HepG2 (cell line): ENCODE results near the gene NEURL3. TPM values are rescaled to one million over a fixed set of nuclear protein-coding genes. Genes with fewer than 3 reads are reported as not detected.

Experiments
- ATAC-seq: fragments of 200-7000 bp; cut with Tn5 transposase; 3 replicates; pipeline ENCODE4 v1.9.1; 2020; ENCODE audit warnings: mild to moderate bottlenecking, moderate library complexity
- BruUV-seq: library from RNA; stranded (reverse); fragments of 400-500 nt; replicated peaks from 2 replicates; lab custom pipeline; 2021; lab: Mats Ljungman, UMichigan
- CTCF ChIA-PET: fragments of 300-600 bp; formaldehyde crosslinking; extraction: SDS; loops from one replicate; lab custom pipeline; 2021; ENCODE audit warnings: low total read pairs, inconsistent platforms, low intra/inter-chr PET ratio; lab: Yijun Ruan, JAX
- POLR2A ChIA-PET: fragments of 350-600 bp; sonication (Branson Sonifier 250); formaldehyde crosslinking; loops from one replicate; lab custom pipeline; 2020; ENCODE audit warnings: antibody characterized with exemption, inconsistent platforms; lab: Yijun Ruan, JAX
- DNase-seq: peaks from one replicate; pipeline ENCODE4 v3.0.0-alpha.2; 2015; ENCODE audit warnings: low spot score
- FAIRE-seq: peaks from 3 replicates; lab custom pipeline; 2011; peaks lifted over from hg19 to GRCh38; lab: Jason Lieb, UNC
- H2AFZ ChIP-seq: one replicate; pipeline ENCODE4 v1.6.1; 2011; ENCODE audit warnings: low read length, inconsistent platforms
- H3K27ac ChIP-seq: fragments of 300-600 bp; 3 replicates; pipeline ENCODE4 v1.8.0; 2011; ENCODE audit warnings: mixed run types, mild to moderate bottlenecking, mixed read lengths, low read length, inconsistent platforms; ENCODE audit not compliant: insufficient read depth; ENCODE audit errors: extremely low read length
- H3K27me3 ChIP-seq, 2 experiments: fragments of 200-600 bp in 1 of 2; 2 replicates in 1 of 2; 3 replicates in 1 of 2; pipeline versions ENCODE4 v1.6.0 to v1.8.0; 2011; ENCODE audit warnings: low read length in 2 of 2, mild to moderate bottlenecking in 2 of 2, moderate library complexity in 2 of 2, inconsistent platforms in 1 of 2; ENCODE audit not compliant: insufficient read depth in 2 of 2, control insufficient read depth in 1 of 2
- H3K36me3 ChIP-seq, 2 experiments: fragments of 200-600 bp in 1 of 2; replicated peaks in 1 of 2; 2 replicates in 1 of 2; 3 replicates in 1 of 2; pipeline versions ENCODE4 v1.5.1 to v1.8.0; 2011; ENCODE audit warnings: low read length in 2 of 2, inconsistent platforms in 1 of 2; ENCODE audit not compliant: insufficient read depth in 2 of 2, control insufficient read depth in 1 of 2
- H3K4me1 ChIP-seq: 2 replicates; pipeline ENCODE4 v1.5.1; 2012; ENCODE audit warnings: low read length, inconsistent platforms; ENCODE audit not compliant: insufficient read depth
- H3K4me2 ChIP-seq: 2 replicates; pipeline ENCODE4 v1.6.0; 2011; ENCODE audit warnings: low read depth, low read length, inconsistent platforms
- H3K4me3 ChIP-seq, 3 experiments: fragments of 200-600 bp in 1 of 3; sonication (generic), shearing (Covaris generic) in 1 of 3; replicated peaks in 1 of 3; 2 replicates each; pipeline ENCODE4 v1.5.1; 2011 to 2016; ENCODE audit warnings: low read length in 3 of 3, inconsistent platforms in 2 of 3, low read depth in 2 of 3, mild to moderate bottlenecking in 2 of 3, control low read depth in 1 of 3, mixed read lengths in 1 of 3; ENCODE audit not compliant: insufficient read depth in 1 of 3
- H3K79me2 ChIP-seq: one replicate; pipeline ENCODE4 v1.6.1; 2011; ENCODE audit warnings: low read length, inconsistent platforms; ENCODE audit not compliant: insufficient read depth
- H3K9ac ChIP-seq: 2 replicates; pipeline ENCODE4 v1.6.0; 2011; ENCODE audit warnings: mild to moderate bottlenecking, low read depth, low read length, inconsistent platforms; ENCODE audit not compliant: insufficient read depth
- H3K9me3 ChIP-seq: 2 replicates; pipeline ENCODE4 v1.5.1; 2012; ENCODE audit warnings: mild to moderate bottlenecking, low read length
- H4K20me1 ChIP-seq: 2 replicates; pipeline ENCODE4 v1.6.0; 2011; ENCODE audit warnings: inconsistent platforms, mild to moderate bottlenecking, low read length, moderate library complexity; ENCODE audit not compliant: insufficient read depth
- HDAC6 ChIP-seq: fragments of 200-600 bp; sonication (generic); IDR thresholded peaks from 2 replicates; pipeline ENCODE4 v1.7.0; 2017; ENCODE audit warnings: mild to moderate bottlenecking, antibody characterized with exemption, low read length, low read depth
- HOXD1 ChIP-seq: sonication (generic); formaldehyde crosslinking; IDR thresholded peaks from 2 replicates; pipeline ENCODE4 v1.5.0; 2020; ENCODE audit warnings: missing genetic modification reagents
- REPIN1 ChIP-seq: sonication (generic); formaldehyde crosslinking; IDR thresholded peaks from 2 replicates; pipeline ENCODE4 v1.8.0; 2022; ENCODE audit warnings: missing genetic modification reagents, low read depth, mild to moderate bottlenecking, borderline replicate concordance
- RNF2 ChIP-seq: fragments of 450-650 bp; conservative IDR thresholded peaks from 2 replicates; pipeline ENCODE4 v1.6.1; 2016; ENCODE audit warnings: low read depth
- RXRA ChIP-seq: sonication (generic); formaldehyde crosslinking; IDR thresholded peaks from 2 replicates; pipeline ENCODE4 v1.5.1; 2020; ENCODE audit warnings: missing genetic modification reagents
- TOPORS ChIP-seq: sonication (generic); formaldehyde crosslinking; IDR thresholded peaks from 2 replicates; pipeline ENCODE4 v1.8.0; 2023; ENCODE audit warnings: mild to moderate bottlenecking, missing genetic modification reagents
- ZNF44 ChIP-seq: sonication (generic); formaldehyde crosslinking; IDR thresholded peaks from 2 replicates; pipeline ENCODE4 v1.5.1; 2020; ENCODE audit warnings: mild to moderate bottlenecking, missing genetic modification reagents
- ZNF557 ChIP-seq: sonication (generic); formaldehyde crosslinking; IDR thresholded peaks from 2 replicates; pipeline ENCODE4 v1.4.0; 2020; ENCODE audit warnings: missing genetic modification reagents
- WGBS: methylation state at CpG from one replicate; pipeline ENCODE4 v1.1.6; 2017; ENCODE audit warnings: low lambda C conversion rate; 5-methylcytosine and 5-hydroxymethylcytosine counted together
- in situ Hi-C: cut with HindIII; loops from 2 replicates; pipeline ENCODE4 v1.10.0; 2017; ENCODE audit warnings: low pct_unique_long_range_greater_than_20kb; ENCODE audit not compliant: extremely low pct_ligation_motif_present
- intact Hi-C: fragments of 100-400 bp; cut with micrococcal nuclease; formaldehyde crosslinking; loops from one replicate; pipeline ENCODE4 v1.10.0; 2022; ENCODE audit not compliant: unreplicated experiment
- polyA plus RNA-seq, 8 experiments: library from polyadenylated mRNA; depleted of rRNA in 3 of 8; stranded (reverse) in 7 of 8; unstranded in 1 of 8; fragments of >200 nt; fragmentation: Illumina TruSeq in 4 of 8; extraction: Trizol in 4 of 8; gene quantifications; 2 replicates each; pipeline versions ENCODE4 v1.2.1 to v1.2.3, GENCODE V29; 2011 to 2016; ENCODE audit warnings: low read depth in 4 of 8, missing spikeins in 1 of 8, mixed read lengths in 1 of 8; ENCODE audit not compliant: insufficient read depth in 1 of 8
- total RNA-seq, 5 experiments: library from RNA; depleted of rRNA; stranded (reverse); fragments of >200 nt; fragmentation: Illumina TruSeq; extraction: Trizol; gene quantifications; 2 replicates each; pipeline ENCODE4 v1.2.3, GENCODE V29; 2016; ENCODE audit warnings: low read depth in 1 of 5
- TF ChIP-seq, protein P1 (sequence below): sonication (generic); formaldehyde crosslinking; IDR thresholded peaks from 2 replicates; pipeline ENCODE4 v1.9.0; 2021; ENCODE audit warnings: missing genetic modification reagents, mild to moderate bottlenecking, borderline replicate concordance
- TF ChIP-seq, protein P2 (sequence below): sonication (generic); formaldehyde crosslinking; IDR thresholded peaks from 2 replicates; pipeline ENCODE4 v1.8.0; 2022; ENCODE audit warnings: mild to moderate bottlenecking, missing genetic modification reagents, borderline replicate concordance

Gene NEURL3
- total and polyA plus RNA-seq, 2 of the 13 experiments (the other 11 are each of a cell fraction or from before 2014, with no cell fraction given) = 0.16 to 1.2 TPM

DNA sequence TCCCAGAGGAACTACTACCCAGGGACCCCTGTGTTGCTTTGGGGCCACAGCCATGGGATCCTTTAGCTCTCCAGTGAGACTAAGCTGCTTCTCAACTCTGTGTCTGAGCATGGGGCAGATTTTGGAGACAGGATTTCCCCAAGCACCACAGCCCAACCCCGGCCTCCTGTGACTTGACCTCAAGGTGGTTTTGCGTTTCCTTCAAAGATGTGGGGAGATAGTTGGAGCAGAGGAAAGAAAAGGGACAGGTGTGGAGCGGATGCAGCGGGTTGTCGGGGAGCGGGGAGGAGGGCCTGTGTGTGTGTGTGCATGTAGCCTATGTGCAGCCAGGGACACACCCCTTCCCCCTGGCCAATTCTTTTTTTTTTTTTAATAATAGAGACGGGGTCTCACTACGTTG is 41.6 kb upstream of the NEURL3 start:
- H3K4me1 ChIP-seq = peaks cover 19% of the 10 kb centered on the region
- intact Hi-C loops = no loop called here

DNA sequence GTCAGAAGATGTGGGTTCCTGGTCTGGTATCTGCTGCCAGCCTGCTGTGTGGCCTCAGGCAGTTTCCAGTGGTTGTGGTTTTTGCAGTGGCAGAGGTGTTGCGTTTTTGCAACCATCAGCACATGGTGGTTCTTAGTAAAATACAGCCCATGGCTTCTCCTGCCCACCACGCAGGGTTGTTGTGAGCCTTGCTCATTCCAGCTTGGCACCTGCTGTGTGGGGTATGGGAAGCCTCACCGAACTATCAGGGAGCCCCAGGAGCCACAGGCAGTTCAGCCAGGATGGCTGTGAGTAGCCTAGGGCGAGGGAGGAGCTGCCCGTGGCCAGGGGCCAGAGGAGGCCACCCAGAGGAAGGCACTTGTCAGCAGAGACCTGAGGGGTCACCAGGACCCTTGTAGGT is 41.2 kb upstream of the NEURL3 start:
- no peak overlapping the region for H3K4me2 ChIP-seq
- in situ Hi-C loops = no loop called here
- WGBS = 67% methylated on average over 3 of the region's 5 CpGs
- DNase-seq (no peak), FAIRE-seq (no peak), ATAC-seq (no peak)
- no peak overlapping the region for H3K4me3 ChIP-seq
- BruUV-seq = no TSS peak
- peaks cover 16% of the 10 kb centered on the region for H3K4me1 ChIP-seq
- intact Hi-C loops = no loop called here
- no peaks in the 10 kb centered on the region for H3K27me3 ChIP-seq
- H4K20me1 ChIP-seq = no peaks in the 10 kb centered on the region
- no peak overlapping the region for H3K9ac ChIP-seq
- no peak overlapping the region for H3K27ac ChIP-seq
- ChIA-PET POLR2A (no interaction called here), CTCF (no interaction called here)
- H3K9me3 ChIP-seq = no peaks in the 10 kb centered on the region
- no peaks in the 10 kb centered on the region; a peak in 1 of 5 replicates for H3K36me3 ChIP-seq
- H3K79me2 ChIP-seq = no peaks in the 10 kb centered on the region
- no peak overlapping the region for H2AFZ ChIP-seq
- no peak for TF ChIP-seq ZNF557 (CRISPR knock-in tag)
- peak; percentile 93 for TF ChIP-seq TOPORS

More for the DNA sequence above, 41.6 kb upstream of the NEURL3 start:
- ATAC-seq (no peak), FAIRE-seq (no peak), DNase-seq (no peak)
- TF ChIP-seq, protein P1, sequence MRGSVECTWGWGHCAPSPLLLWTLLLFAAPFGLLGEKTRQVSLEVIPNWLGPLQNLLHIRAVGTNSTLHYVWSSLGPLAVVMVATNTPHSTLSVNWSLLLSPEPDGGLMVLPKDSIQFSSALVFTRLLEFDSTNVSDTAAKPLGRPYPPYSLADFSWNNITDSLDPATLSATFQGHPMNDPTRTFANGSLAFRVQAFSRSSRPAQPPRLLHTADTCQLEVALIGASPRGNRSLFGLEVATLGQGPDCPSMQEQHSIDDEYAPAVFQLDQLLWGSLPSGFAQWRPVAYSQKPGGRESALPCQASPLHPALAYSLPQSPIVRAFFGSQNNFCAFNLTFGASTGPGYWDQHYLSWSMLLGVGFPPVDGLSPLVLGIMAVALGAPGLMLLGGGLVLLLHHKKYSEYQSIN (CRISPR knock-in tag) = no peak
- no peak for TF ChIP-seq HOXD1 (CRISPR knock-in tag)
- TF ChIP-seq ZNF44 = no peak
- TF ChIP-seq, protein P2, sequence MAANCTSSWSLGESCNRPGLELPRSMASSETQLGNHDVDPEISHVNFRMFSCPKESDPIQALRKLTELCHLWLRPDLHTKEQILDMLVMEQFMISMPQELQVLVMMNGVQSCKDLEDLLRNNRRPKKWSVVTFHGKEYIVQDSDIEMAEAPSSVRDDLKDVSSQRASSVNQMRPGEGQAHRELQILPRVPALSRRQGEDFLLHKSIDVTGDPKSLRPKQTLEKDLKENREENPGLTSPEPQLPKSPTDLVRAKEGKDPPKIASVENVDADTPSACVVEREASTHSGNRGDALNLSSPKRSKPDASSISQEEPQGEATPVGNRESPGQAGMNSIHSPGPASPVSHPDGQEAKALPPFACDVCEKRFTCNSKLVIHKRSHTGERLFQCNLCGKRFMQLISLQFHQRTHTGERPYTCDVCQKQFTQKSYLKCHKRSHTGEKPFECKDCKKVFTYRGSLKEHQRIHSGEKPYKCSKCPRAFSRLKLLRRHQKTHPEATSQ (CRISPR knock-in tag) = no peak
- no peak for TF ChIP-seq RNF2
- no peak for TF ChIP-seq RXRA
- TF ChIP-seq REPIN1 = no peak
- no peak for TF ChIP-seq HDAC6
- Histone ChIP-seq H3K4me2 (no peak overlapping the region), H3K9me3 (no peaks in the 10 kb centered on the region), H3K27me3 (no peaks in the 10 kb centered on the region), H3K36me3 (no peaks in the 10 kb centered on the region; a peak in 1 of 5 replicates), H2AFZ (no peak overlapping the region), H3K79me2 (no peaks in the 10 kb centered on the region), H3K27ac (no peak overlapping the region), H4K20me1 (no peaks in the 10 kb centered on the region), H3K4me3 (no peak overlapping the region), H3K9ac (no peak overlapping the region)
- no TSS peak for BruUV-seq
- CTCF ChIA-PET = no interaction called here
- POLR2A ChIA-PET = no interaction called here
- 83% methylated on average over 8 of the region's 8 CpGs for WGBS
- in situ Hi-C loops = no loop called here
